ENCODE measurements around the gene PTPA. TPM values are rescaled to one million over a fixed set of nuclear protein-coding genes. Genes with fewer than 3 reads are reported as not detected.

Gene PTPA
- total and polyA plus RNA-seq, 10 of the 15 experiments (the other 5 are each of a cell fraction or from before 2014, with no cell fraction given), result 1.6 to 111 (median 55.1) TPM

DNA sequence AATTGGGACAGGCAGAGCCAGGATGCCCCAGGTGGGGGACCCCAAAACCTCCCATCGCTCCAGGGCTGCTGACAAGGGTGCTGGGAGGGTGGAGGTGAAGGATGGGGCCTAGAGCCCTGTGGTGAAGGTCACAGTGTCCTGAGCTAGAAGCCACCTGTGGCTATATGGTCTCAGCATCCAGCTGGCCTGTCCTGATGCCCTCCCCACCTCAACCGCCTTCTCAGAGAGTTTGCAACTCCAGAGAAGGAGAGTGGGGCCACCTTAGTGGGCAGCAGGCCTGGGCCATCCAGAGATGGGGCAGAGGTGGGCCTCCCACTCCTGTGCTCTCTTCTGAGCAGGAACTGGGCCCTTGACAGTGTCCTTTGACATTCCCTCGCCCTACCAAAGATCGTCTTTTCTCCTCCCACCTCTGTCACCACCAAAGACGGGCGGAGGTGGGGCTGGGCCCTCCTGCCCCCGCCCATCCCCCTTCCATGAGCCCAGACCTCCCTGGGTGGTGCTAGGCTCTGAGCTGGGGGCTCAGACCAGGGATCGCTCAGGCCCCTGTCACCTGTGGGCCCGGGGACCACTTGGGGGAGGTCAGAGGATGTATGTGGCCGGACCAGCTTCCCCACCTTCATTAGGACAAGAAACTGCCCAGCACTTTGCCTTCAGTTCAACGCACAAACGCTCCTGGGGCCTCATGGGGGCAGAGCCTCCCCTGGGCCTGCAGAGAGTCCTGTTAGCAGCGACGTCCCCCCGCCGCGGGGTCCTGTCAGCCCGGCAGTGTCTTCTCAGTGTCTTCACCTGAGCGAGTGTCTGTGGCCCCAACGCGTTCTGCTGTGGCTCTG is 40.3 kb upstream of the PTPA start (continued):
- TF ChIP-seq, protein P1, sequence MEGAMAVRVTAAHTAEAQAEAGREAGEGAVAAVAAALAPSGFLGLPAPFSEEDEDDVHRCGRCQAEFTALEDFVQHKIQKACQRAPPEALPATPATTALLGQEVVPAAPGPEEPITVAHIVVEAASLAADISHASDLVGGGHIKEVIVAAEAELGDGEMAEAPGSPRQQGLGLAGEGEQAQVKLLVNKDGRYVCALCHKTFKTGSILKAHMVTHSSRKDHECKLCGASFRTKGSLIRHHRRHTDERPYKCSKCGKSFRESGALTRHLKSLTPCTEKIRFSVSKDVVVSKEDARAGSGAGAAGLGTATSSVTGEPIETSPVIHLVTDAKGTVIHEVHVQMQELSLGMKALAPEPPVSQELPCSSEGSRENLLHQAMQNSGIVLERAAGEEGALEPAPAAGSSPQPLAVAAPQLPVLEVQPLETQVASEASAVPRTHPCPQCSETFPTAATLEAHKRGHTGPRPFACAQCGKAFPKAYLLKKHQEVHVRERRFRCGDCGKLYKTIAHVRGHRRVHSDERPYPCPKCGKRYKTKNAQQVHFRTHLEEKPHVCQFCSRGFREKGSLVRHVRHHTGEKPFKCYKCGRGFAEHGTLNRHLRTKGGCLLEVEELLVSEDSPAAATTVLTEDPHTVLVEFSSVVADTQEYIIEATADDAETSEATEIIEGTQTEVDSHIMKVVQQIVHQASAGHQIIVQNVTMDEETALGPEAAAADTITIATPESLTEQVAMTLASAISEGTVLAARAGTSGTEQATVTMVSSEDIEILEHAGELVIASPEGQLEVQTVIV (IDR thresholded peaks at IDR 0.05; ENCODE audit: borderline replicate concordance, partially characterized antibody), result no peak
- TF ChIP-seq SMAD1 (IDR thresholded peaks at IDR 0.05; ENCODE audit: low read depth, partially characterized antibody), result no peak

DNA sequence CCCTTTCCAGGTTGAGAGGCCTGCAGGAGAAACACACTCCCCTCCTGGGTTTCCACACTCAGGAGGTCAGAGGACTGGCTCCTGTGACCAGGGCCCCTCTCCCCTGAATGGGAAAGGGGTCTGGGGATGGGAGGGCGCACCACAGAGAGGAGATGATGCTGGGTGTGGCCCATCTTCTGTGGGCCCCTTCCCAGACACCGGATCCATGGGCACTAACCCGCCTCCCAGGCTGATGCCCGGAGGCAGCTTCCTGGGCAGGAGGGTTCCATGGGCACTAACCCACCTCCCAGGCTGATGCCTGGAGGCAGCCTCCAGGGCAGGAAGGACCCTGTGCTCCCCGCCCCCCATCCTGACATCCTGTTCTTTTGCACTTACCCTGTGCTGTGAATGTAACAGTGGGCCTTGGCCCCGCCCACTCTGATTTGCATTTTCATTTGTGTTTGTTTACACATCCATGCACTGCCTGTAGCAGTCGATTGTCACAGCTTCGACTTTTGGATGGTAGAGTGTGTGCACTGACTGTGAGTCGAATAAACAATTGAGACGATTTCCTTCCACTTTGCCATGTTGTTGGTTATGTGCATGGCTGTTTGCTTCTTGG is 39.6 kb upstream of the PTPA start:
- ATAC-seq, result no peak
- no peak overlapping the region for H2AFZ ChIP-seq (ENCODE audit: control insufficient read depth, low read depth, low read length)
- no peaks in the 10 kb centered on the region for H3K9me3 ChIP-seq (replicated peaks; ENCODE audit: control insufficient read depth, insufficient read depth, low read length)
- H3K79me2 ChIP-seq (ENCODE audit: control insufficient read depth, insufficient read depth, low read length), result no peaks in the 10 kb centered on the region
- no peak for DNase-seq (ENCODE audit: low read depth, low spot score)
- TF ChIP-seq, protein P2, sequence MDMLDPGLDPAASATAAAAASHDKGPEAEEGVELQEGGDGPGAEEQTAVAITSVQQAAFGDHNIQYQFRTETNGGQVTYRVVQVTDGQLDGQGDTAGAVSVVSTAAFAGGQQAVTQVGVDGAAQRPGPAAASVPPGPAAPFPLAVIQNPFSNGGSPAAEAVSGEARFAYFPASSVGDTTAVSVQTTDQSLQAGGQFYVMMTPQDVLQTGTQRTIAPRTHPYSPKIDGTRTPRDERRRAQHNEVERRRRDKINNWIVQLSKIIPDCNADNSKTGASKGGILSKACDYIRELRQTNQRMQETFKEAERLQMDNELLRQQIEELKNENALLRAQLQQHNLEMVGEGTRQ (IDR thresholded peaks at IDR 0.05; ENCODE audit: borderline replicate concordance, low read depth, low read length), result no peak
- no peak for TF ChIP-seq POLR2A (IDR thresholded peaks at IDR 0.05; ENCODE audit: low read depth, low read length)
- no peak for TF ChIP-seq EED (IDR thresholded peaks at IDR 0.05; ENCODE audit: low read depth)
- TF ChIP-seq, protein P3, sequence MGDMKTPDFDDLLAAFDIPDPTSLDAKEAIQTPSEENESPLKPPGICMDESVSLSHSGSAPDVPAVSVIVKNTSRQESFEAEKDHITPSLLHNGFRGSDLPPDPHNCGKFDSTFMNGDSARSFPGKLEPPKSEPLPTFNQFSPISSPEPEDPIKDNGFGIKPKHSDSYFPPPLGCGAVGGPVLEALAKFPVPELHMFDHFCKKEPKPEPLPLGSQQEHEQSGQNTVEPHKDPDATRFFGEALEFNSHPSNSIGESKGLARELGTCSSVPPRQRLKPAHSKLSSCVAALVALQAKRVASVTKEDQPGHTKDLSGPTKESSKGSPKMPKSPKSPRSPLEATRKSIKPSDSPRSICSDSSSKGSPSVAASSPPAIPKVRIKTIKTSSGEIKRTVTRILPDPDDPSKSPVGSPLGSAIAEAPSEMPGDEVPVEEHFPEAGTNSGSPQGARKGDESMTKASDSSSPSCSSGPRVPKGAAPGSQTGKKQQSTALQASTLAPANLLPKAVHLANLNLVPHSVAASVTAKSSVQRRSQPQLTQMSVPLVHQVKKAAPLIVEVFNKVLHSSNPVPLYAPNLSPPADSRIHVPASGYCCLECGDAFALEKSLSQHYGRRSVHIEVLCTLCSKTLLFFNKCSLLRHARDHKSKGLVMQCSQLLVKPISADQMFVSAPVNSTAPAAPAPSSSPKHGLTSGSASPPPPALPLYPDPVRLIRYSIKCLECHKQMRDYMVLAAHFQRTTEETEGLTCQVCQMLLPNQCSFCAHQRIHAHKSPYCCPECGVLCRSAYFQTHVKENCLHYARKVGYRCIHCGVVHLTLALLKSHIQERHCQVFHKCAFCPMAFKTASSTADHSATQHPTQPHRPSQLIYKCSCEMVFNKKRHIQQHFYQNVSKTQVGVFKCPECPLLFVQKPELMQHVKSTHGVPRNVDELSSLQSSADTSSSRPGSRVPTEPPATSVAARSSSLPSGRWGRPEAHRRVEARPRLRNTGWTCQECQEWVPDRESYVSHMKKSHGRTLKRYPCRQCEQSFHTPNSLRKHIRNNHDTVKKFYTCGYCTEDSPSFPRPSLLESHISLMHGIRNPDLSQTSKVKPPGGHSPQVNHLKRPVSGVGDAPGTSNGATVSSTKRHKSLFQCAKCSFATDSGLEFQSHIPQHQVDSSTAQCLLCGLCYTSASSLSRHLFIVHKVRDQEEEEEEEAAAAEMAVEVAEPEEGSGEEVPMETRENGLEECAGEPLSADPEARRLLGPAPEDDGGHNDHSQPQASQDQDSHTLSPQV (IDR thresholded peaks at IDR 0.05), result no peak
- no peak for TF ChIP-seq TARDBP (IDR thresholded peaks at IDR 0.05; ENCODE audit: borderline replicate concordance)
- ChIA-PET CTCF (no interaction called here), SMC1A (ENCODE audit: uncharacterized antibody, unreplicated experiment) (no interaction called here), POLR2A (no interaction called here), RAD21 (ENCODE audit: unreplicated experiment) (no interaction called here)
- no peak overlapping the region for H3K4me2 ChIP-seq (ENCODE audit: control insufficient read depth, insufficient read depth)
- no peaks in the 10 kb centered on the region; a peak in 2 of 4 replicates for H3K36me3 ChIP-seq (ENCODE audit: control insufficient read depth in 2 of 2, insufficient read depth in 2 of 2, low read length in 1 of 2)
- H3K4me1 ChIP-seq (ENCODE audit: control insufficient read depth, insufficient read depth, low read length), result peaks cover 12% of the 10 kb centered on the region
- H3K9ac ChIP-seq (ENCODE audit: control insufficient read depth, insufficient read depth, low read length), result no peak overlapping the region
- whole genome bisulfite sequencing (ENCODE audit: insufficient coverage, insufficient replicate concordance, low lambda C conversion rate, missing lambda C conversion rate), result 71% methylated on average over 10 of the region's 10 CpGs
- H3K4me3 ChIP-seq, result no peak overlapping the region
- intact Hi-C loops (cut with micrococcal nuclease; ENCODE audit: unreplicated experiment), result no loop called here
- in situ Hi-C loops (cut with MboI), result no loop called here
- no TSS peak for BruUV-seq (replicated peaks)
- no peaks in the 10 kb centered on the region for H3K27me3 ChIP-seq (replicated peaks in 1 of 2; ENCODE audit: control insufficient read depth in 2 of 2, insufficient read depth in 2 of 2, low read length in 1 of 2)
- H3K27ac ChIP-seq (ENCODE audit: control insufficient read depth, insufficient read depth), result no peak overlapping the region
- H4K20me1 ChIP-seq (ENCODE audit: control insufficient read depth, insufficient read depth), result no peaks in the 10 kb centered on the region
- no peak for FAIRE-seq
